ENCODE data around the gene FOXK2. TPM values are rescaled to one million over a fixed set of nuclear protein-coding genes. Genes with fewer than 3 reads are reported as not detected.

FOXK2 gene
- polyA plus RNA-seq, 6 donors from 2014 or later: 2.5 to 6.0 (median 4.4) TPM

GRCh38 chr17:82489851-82490511, 29.6 kb upstream of the FOXK2 start:
- H3K9me3 Mint-ChIP-seq: peaks cover 0 to 3% (median 0%) of the 10 kb centered on the region in 7 donors
- H3K36me3 Mint-ChIP-seq: no peaks in the 10 kb centered on the region
- peaks cover 0 to 6% (median 0%) of the 10 kb centered on the region in 3 donors for H3K27me3 Mint-ChIP-seq
- H3K27ac Mint-ChIP-seq: peak overlapping the region in 1 of 6 donors; percentile 38
- peaks cover 16 to 22% (median 17%) of the 10 kb centered on the region in 3 donors for H3K4me1 Mint-ChIP-seq
- H3K4me3 Mint-ChIP-seq: peak overlapping the region in 1 of 8 donors; percentile 44
- DNase-seq (no peak), ATAC-seq (ENCODE audit: low read depth in 2 of 2) (no peak)

- peaks cover 0 to 6% (median 0%) of the 10 kb centered on the region in 3 donors for H3K27me3 Mint-ChIP-seq
- DNase-seq (no peak), ATAC-seq (ENCODE audit: low read depth in 2 of 2) (no peak)
- peaks cover 17 to 22% (median 19%) of the 10 kb centered on the region in 3 donors for H3K4me1 Mint-ChIP-seq
- H3K27ac Mint-ChIP-seq: peak overlapping the region in 1 of 6 donors; percentile 38
- no peak overlapping the region for H3K4me3 Mint-ChIP-seq
- H3K9me3 Mint-ChIP-seq: peaks cover 0 to 3% (median 0%) of the 10 kb centered on the region in 7 donors
- H3K36me3 Mint-ChIP-seq: no peaks in the 10 kb centered on the region
These were observed 28.9 kb upstream of the FOXK2 start for GRCh38 chr17:82490512-82491195.

- H3K4me1 Mint-ChIP-seq: peaks cover 14 to 23% (median 23%) of the 10 kb centered on the region in 3 donors
- DNase-seq (no peak), ATAC-seq (ENCODE audit: low read depth in 2 of 2) (no peak)
- H3K27me3 Mint-ChIP-seq: peaks cover 0 to 6% (median 0%) of the 10 kb centered on the region in 3 donors
- H3K9me3 Mint-ChIP-seq: peaks cover 0 to 3% (median 0%) of the 10 kb centered on the region in 7 donors
- peak overlapping the region in 2 of 6 donors; percentile 43 to 74 for H3K27ac Mint-ChIP-seq
- no peak overlapping the region for H3K4me3 Mint-ChIP-seq
- H3K36me3 Mint-ChIP-seq: no peaks in the 10 kb centered on the region
These were observed 28.4 kb upstream of the FOXK2 start for GRCh38 chr17:82491196-82491530.

GRCh38 chr17:82491533-82491932, 28.0 kb upstream of the FOXK2 start:
- Mint-ChIP-seq H3K27me3 (peaks cover 0 to 6% (median 0%) of the 10 kb centered on the region in 3 donors), H3K27ac (peak overlapping the region in 3 of 6 donors; percentile 41 to 74 (median 43)), H3K36me3 (no peaks in the 10 kb centered on the region), H3K4me3 (no peak overlapping the region), H3K4me1 (peaks cover 14 to 25% (median 24%) of the 10 kb centered on the region in 3 donors), H3K9me3 (peaks cover 0 to 3% (median 0%) of the 10 kb centered on the region in 7 donors)
- ATAC-seq (ENCODE audit: low read depth in 2 of 2): no peak
- no peak for DNase-seq

GRCh38 chr17:82492643-82493225, 26.8 kb upstream of the FOXK2 start:
- Mint-ChIP-seq H3K27ac (no peak overlapping the region), H3K27me3 (peaks cover 0 to 6% (median 0%) of the 10 kb centered on the region in 3 donors), H3K4me1 (peaks cover 15 to 32% (median 30%) of the 10 kb centered on the region in 3 donors), H3K4me3 (no peak overlapping the region), H3K36me3 (no peaks in the 10 kb centered on the region), H3K9me3 (peaks cover 0 to 3% (median 0%) of the 10 kb centered on the region in 7 donors)
- no peak for DNase-seq
- no peak for ATAC-seq (ENCODE audit: low read depth in 2 of 2)

- H3K27ac Mint-ChIP-seq: peak overlapping the region in 2 of 6 donors; percentile 99
- peaks cover 0 to 6% (median 0%) of the 10 kb centered on the region in 3 donors for H3K27me3 Mint-ChIP-seq
- H3K9me3 Mint-ChIP-seq: peaks cover 0 to 3% (median 0%) of the 10 kb centered on the region in 7 donors
- no peaks in the 10 kb centered on the region for H3K36me3 Mint-ChIP-seq
- H3K4me1 Mint-ChIP-seq: peaks cover 20 to 38% (median 35%) of the 10 kb centered on the region in 3 donors
- ATAC-seq (ENCODE audit: low read depth in 2 of 2) (no peak), DNase-seq (no peak)
- no peak overlapping the region for H3K4me3 Mint-ChIP-seq
These were observed 26.2 kb upstream of the FOXK2 start for GRCh38 chr17:82493226-82493781.

GRCh38 chr17:82494236-82495055, 25.1 kb upstream of the FOXK2 start:
- peaks cover 24 to 38% (median 35%) of the 10 kb centered on the region in 3 donors for H3K4me1 Mint-ChIP-seq
- DNase-seq (peak; percentile 89), ATAC-seq (ENCODE audit: low read depth in 2 of 2) (peak; percentile 72 to 75)
- H3K36me3 Mint-ChIP-seq: no peaks in the 10 kb centered on the region
- H3K27me3 Mint-ChIP-seq: peaks cover 0 to 6% (median 0%) of the 10 kb centered on the region in 3 donors
- H3K9me3 Mint-ChIP-seq: peaks cover 0 to 3% (median 0%) of the 10 kb centered on the region in 7 donors
- H3K4me3 Mint-ChIP-seq: peak overlapping the region; percentile 62 to 95 (median 81)
- H3K27ac Mint-ChIP-seq: peak overlapping the region; percentile 86 to 100 (median 98)

- DNase-seq (no peak), ATAC-seq (ENCODE audit: low read depth in 2 of 2) (no peak)
- Mint-ChIP-seq H3K4me1 (peaks cover 24 to 38% (median 35%) of the 10 kb centered on the region in 3 donors), H3K27me3 (peaks cover 0 to 6% (median 0%) of the 10 kb centered on the region in 3 donors), H3K36me3 (no peaks in the 10 kb centered on the region), H3K9me3 (peaks cover 0 to 3% (median 0%) of the 10 kb centered on the region in 7 donors), H3K27ac (peak overlapping the region in 5 of 6 donors; percentile 71 to 80 (median 76)), H3K4me3 (peak overlapping the region; percentile 75 to 92 (median 82))
These were observed 23.5 kb upstream of the FOXK2 start for GRCh38 chr17:82495844-82496528.

- peaks cover 0 to 6% (median 0%) of the 10 kb centered on the region in 3 donors for H3K27me3 Mint-ChIP-seq
- H3K9me3 Mint-ChIP-seq: peaks cover 0 to 3% (median 0%) of the 10 kb centered on the region in 7 donors
- peak; percentile 88 for DNase-seq
- H3K27ac Mint-ChIP-seq: peak overlapping the region; percentile 59 to 80 (median 68)
- no peaks in the 10 kb centered on the region for H3K36me3 Mint-ChIP-seq
- peak overlapping the region; percentile 75 to 92 (median 82) for H3K4me3 Mint-ChIP-seq
- ATAC-seq (ENCODE audit: low read depth in 2 of 2): peak; percentile 70 to 72
- peaks cover 24 to 38% (median 35%) of the 10 kb centered on the region in 3 donors for H3K4me1 Mint-ChIP-seq
These were observed 22.8 kb upstream of the FOXK2 start for GRCh38 chr17:82496529-82497434.

GRCh38 chr17:82497483-82498405, 21.8 kb upstream of the FOXK2 start:
- H3K9me3 Mint-ChIP-seq: peaks cover 0 to 3% (median 0%) of the 10 kb centered on the region in 7 donors
- no peaks in the 10 kb centered on the region for H3K36me3 Mint-ChIP-seq
- H3K4me3 Mint-ChIP-seq: peak overlapping the region; percentile 87 to 96 (median 93)
- peak overlapping the region; percentile 69 to 96 (median 84) for H3K27ac Mint-ChIP-seq
- peak; percentile 51 for DNase-seq
- H3K27me3 Mint-ChIP-seq: peaks cover 0 to 6% (median 0%) of the 10 kb centered on the region in 3 donors
- H3K4me1 Mint-ChIP-seq: peaks cover 24 to 38% (median 35%) of the 10 kb centered on the region in 3 donors
- ATAC-seq (ENCODE audit: low read depth in 2 of 2): peak; percentile 33 to 36
